Measurements from ENCODE around the gene METTL22.

GRCh38 chr16:8694795-8695728 lies 73.6 kb downstream of the METTL22 start:
- TF ChIP-seq CTCF (IDR thresholded peaks at IDR 0.05) (no peak), ZFX (IDR thresholded peaks at IDR 0.05; ENCODE audit: borderline replicate concordance) (no peak)

Measured in 22Rv1 (cell line).